RWPE1 (cell line): ENCODE results near the gene DDX41.
A peak's percentile ranks its signal among the peaks of the same experiment; 100 is the strongest.

ENCODE experiments used
- CTCF ChIA-PET: fragments of 350-600 bp; sonication (Branson Sonifier 250); formaldehyde crosslinking; extraction: SDS; loops from one replicate; lab custom pipeline; 2021; lab: Yijun Ruan, JAX
- POLR2A ChIA-PET: fragments of 400-600 bp; formaldehyde crosslinking; extraction: SDS; loops from one replicate; lab custom pipeline; 2020; ENCODE audit warnings: antibody characterized with exemption; ENCODE audit not compliant: low non-redundant PET; lab: Yijun Ruan, JAX
- DNase-seq: peaks from one replicate; pipeline ENCODE4 v3.0.0; 2012; ENCODE audit warnings: low spot score
- H3K27ac ChIP-seq: fragments of 450-650 bp; 2 replicates; pipeline ENCODE4 v1.5.1; 2017
- TF ChIP-seq, protein P1 (sequence below): fragments of 450-650 bp; conservative IDR thresholded peaks from 2 replicates; pipeline ENCODE4 v1.5.1; 2017; ENCODE audit warnings: low read depth, mild to moderate bottlenecking

Gene DDX41

GRCh38 chr5:177555228-177555627, 38.5 kb upstream of the DDX41 start:
- POLR2A ChIA-PET: no interaction called here

DNA sequence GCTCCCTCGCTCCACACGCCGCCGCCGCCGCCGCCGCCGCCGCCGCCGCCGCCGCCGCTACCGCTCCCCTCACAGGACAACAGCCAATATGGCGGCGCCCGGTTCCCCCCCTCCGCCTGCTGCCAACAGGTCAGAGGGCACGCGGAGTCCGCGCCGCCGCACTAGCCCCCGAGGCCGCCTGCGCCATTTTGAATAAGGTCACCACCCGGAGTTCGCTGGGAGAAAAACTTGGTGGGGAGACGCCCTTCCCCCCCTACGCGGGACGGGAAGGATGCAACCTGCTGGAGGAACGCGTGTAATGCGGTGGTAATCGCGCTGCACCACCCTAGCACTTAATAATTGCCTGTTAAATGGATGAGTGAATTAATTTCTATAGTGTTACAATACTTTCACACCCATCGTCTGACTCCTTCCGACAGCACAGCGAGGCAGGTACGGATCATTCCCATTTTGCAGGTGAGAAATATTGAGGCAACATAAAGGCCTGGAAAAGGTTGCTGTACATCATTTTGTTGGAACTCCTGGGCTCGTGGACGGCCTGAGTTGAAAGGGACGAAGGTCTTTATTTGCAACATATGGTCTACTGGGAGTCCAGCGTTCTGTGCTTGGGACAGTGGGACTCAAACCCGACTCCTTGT, 37.8 kb upstream of the DDX41 start, which contains the start of gene FAM193B:
FAM193B (minus strand) TSS at position 90 of the 638 bp plus-strand sequence. CDS start 105 bp downstream, outside the sequence.
- POLR2A ChIA-PET: interaction anchor here (1.0 kb wide), 1 partner anchor 37 kb away, joined by 3 read pairs; the partner anchor contains the start of gene TMED9
- peak within 1 kb of the TSS; percentile 83 for H3K27ac ChIP-seq
- TF ChIP-seq, protein P1, sequence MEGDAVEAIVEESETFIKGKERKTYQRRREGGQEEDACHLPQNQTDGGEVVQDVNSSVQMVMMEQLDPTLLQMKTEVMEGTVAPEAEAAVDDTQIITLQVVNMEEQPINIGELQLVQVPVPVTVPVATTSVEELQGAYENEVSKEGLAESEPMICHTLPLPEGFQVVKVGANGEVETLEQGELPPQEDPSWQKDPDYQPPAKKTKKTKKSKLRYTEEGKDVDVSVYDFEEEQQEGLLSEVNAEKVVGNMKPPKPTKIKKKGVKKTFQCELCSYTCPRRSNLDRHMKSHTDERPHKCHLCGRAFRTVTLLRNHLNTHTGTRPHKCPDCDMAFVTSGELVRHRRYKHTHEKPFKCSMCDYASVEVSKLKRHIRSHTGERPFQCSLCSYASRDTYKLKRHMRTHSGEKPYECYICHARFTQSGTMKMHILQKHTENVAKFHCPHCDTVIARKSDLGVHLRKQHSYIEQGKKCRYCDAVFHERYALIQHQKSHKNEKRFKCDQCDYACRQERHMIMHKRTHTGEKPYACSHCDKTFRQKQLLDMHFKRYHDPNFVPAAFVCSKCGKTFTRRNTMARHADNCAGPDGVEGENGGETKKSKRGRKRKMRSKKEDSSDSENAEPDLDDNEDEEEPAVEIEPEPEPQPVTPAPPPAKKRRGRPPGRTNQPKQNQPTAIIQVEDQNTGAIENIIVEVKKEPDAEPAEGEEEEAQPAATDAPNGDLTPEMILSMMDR: peak; percentile 45

More at GRCh38 chr5:177555228-177555627, 38.5 kb upstream of the DDX41 start:
- TF ChIP-seq, protein P1: no peak
- H3K27ac ChIP-seq: no peak overlapping the region
- CTCF ChIA-PET: interaction anchor here (0.6 kb wide), 1 partner anchor 48 kb away, joined by 3 read pairs; no protein-coding TSS in a partner anchor
- DNase-seq: no peak

GRCh38 chr5:177553671-177554429, 37.1 kb upstream of the DDX41 start:
- H3K27ac ChIP-seq: peak overlapping the region; percentile 83
- CTCF ChIA-PET: interaction anchor here (0.7 kb wide), 1 partner anchor 13 kb away, joined by 4 read pairs; no protein-coding TSS in a partner anchor
- TF ChIP-seq, protein P1: no peak
- peak; percentile 76 for DNase-seq
- POLR2A ChIA-PET: interaction anchor here (1.0 kb wide), 1 partner anchor 38 kb away, joined by 3 read pairs; the partner anchor contains the start of gene TMED9

More for the DNA sequence above, 37.8 kb upstream of the DDX41 start, which contains the start of gene FAM193B:
- CTCF ChIA-PET: no interaction called here
- peak; percentile 99 for DNase-seq

DNA sequence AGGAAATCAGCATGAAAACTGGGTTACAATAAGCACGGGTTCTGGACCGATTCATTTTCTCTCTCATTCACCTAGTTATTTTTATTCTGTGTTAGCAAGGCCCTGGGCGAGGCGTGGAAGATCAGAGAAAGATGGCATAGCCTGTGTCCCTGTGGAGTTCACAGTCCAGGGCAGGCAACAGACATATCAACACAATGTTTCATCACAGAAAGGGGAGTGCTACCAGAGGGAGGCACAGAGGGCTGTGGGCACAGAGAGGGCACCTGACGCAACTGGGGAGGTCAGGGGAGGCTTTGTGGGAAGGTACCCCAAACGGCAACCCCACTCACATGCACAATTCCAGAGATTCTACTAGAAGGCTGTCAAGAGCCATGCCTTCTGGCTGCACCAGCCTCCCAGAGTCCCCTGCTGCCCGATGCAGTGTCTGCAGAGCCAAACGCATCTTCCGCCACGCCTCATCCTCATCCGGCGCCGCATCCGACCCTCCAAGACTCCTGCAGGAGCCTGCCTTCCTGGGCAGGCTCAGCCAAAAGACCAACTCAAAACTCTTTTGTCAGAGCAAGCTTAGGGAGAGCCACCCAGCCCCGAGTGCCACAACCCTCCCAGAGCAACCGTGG, 36.2 kb upstream of the DDX41 start:
- DNase-seq: peak; percentile 35
- TF ChIP-seq, protein P1: no peak
- ChIA-PET POLR2A (no interaction called here), CTCF (interaction anchor here (0.7 kb wide), 1 partner anchor 14 kb away, joined by 4 read pairs; no protein-coding TSS in a partner anchor)
- peak overlapping the region; percentile 83 for H3K27ac ChIP-seq

- no peak for DNase-seq
- TF ChIP-seq, protein P1: no peak
- no peak overlapping the region for H3K27ac ChIP-seq
- POLR2A ChIA-PET: no interaction called here
- CTCF ChIA-PET: interaction anchor here (0.6 kb wide), 1 partner anchor 159 kb away, joined by 4 read pairs; no protein-coding TSS in a partner anchor
Measured at GRCh38 chr5:177550122-177550521, 33.4 kb upstream of the DDX41 start.
